HCT116 (cell line): Measurements from ENCODE around the gene RHBDF2.

ENCODE experiments used
- EZH2 ChIP-seq: fragments of 200-600 bp; sonication (generic); IDR thresholded peaks from 2 replicates; pipeline ENCODE4 v1.6.1; 2017; ENCODE audit warnings: antibody characterized with exemption, mixed run types
- POLR2AphosphoS5 ChIP-seq: IDR thresholded peaks from 2 replicates; pipeline ENCODE4 v1.6.1; 2011; ENCODE audit warnings: mild to moderate bottlenecking, low read depth, low read length, moderate library complexity
- TCF7L2 ChIP-seq: IDR thresholded peaks from 2 replicates; pipeline ENCODE4 v1.7.0; 2011; ENCODE audit warnings: borderline replicate concordance, inconsistent platforms; ENCODE audit not compliant: insufficient read depth, insufficient read length; ENCODE audit errors: extremely low read depth
- ZNF274 ChIP-seq: fragments of 200-500 bp; sonication (Bioruptor generic); IDR thresholded peaks from 2 replicates; pipeline ENCODE4 v1.6.1; 2014; ENCODE audit warnings: mild to moderate bottlenecking, low read depth, low read length, inconsistent platforms
- TF ChIP-seq, protein P1 (sequence below): IDR thresholded peaks from 2 replicates; pipeline ENCODE4 v1.6.1; 2012; ENCODE audit warnings: low read depth
- TF ChIP-seq, protein P2 (sequence below), 3 experiments: fragments of 200-600 bp in 1 of 3; sonication (generic) in 1 of 3; IDR thresholded peaks in 2 of 3; conservative IDR thresholded peaks in 1 of 3; 2 replicates each; pipeline ENCODE4 v1.5.1; 2012 to 2017; ENCODE audit warnings: low read depth in 2 of 3, low read length in 2 of 3, antibody characterized with exemption in 1 of 3, borderline replicate concordance in 1 of 3, control low read depth in 1 of 3, mild to moderate bottlenecking in 1 of 3, mixed read lengths in 1 of 3, mixed run types in 1 of 3, moderate library complexity in 1 of 3; ENCODE audit not compliant: insufficient read depth in 1 of 3

DNA sequence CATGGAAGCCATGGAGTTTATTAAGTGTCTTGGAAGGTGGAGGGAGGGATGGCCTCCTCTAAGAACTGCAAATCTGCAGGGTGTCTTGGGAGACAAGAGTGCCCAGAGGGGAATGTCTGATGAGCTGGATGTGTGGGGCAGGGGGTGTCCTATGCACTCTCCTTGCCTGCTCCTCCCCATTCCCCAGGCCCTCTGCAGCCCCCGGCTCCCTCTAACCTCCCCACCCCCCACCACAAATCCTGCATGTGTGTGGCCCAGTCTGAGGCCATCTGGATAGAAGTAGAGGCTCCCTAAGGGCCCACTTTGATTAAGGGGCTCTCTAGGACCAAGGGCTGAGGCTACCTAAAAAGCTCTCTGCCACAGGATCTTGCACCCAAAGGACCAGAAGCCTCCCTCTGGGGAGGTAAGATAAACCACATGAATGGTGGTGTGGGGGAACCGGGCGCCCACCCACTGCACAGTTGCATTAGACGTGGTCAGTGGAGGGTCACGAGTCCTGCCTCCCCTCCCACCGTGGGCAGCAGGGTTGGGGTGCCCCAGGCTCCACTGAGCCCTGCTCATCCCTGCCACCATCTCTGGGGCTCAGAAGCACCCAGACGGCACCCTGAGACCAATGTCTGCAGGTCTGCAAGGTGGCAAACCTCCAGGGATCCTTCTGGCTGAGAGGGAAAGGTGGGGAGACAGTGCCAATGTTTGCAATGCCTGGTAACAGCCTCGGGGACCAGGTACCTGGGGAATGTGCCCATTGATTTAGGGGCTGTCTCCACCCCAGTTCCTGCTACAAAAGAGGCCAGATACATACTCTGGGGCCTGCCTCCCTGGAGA lies 33.2 kb downstream of the RHBDF2 start:
- TF ChIP-seq, protein P1, sequence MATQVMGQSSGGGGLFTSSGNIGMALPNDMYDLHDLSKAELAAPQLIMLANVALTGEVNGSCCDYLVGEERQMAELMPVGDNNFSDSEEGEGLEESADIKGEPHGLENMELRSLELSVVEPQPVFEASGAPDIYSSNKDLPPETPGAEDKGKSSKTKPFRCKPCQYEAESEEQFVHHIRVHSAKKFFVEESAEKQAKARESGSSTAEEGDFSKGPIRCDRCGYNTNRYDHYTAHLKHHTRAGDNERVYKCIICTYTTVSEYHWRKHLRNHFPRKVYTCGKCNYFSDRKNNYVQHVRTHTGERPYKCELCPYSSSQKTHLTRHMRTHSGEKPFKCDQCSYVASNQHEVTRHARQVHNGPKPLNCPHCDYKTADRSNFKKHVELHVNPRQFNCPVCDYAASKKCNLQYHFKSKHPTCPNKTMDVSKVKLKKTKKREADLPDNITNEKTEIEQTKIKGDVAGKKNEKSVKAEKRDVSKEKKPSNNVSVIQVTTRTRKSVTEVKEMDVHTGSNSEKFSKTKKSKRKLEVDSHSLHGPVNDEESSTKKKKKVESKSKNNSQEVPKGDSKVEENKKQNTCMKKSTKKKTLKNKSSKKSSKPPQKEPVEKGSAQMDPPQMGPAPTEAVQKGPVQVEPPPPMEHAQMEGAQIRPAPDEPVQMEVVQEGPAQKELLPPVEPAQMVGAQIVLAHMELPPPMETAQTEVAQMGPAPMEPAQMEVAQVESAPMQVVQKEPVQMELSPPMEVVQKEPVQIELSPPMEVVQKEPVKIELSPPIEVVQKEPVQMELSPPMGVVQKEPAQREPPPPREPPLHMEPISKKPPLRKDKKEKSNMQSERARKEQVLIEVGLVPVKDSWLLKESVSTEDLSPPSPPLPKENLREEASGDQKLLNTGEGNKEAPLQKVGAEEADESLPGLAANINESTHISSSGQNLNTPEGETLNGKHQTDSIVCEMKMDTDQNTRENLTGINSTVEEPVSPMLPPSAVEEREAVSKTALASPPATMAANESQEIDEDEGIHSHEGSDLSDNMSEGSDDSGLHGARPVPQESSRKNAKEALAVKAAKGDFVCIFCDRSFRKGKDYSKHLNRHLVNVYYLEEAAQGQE: no peak
- no peak for TF ChIP-seq TCF7L2
- TF ChIP-seq, protein P2, sequence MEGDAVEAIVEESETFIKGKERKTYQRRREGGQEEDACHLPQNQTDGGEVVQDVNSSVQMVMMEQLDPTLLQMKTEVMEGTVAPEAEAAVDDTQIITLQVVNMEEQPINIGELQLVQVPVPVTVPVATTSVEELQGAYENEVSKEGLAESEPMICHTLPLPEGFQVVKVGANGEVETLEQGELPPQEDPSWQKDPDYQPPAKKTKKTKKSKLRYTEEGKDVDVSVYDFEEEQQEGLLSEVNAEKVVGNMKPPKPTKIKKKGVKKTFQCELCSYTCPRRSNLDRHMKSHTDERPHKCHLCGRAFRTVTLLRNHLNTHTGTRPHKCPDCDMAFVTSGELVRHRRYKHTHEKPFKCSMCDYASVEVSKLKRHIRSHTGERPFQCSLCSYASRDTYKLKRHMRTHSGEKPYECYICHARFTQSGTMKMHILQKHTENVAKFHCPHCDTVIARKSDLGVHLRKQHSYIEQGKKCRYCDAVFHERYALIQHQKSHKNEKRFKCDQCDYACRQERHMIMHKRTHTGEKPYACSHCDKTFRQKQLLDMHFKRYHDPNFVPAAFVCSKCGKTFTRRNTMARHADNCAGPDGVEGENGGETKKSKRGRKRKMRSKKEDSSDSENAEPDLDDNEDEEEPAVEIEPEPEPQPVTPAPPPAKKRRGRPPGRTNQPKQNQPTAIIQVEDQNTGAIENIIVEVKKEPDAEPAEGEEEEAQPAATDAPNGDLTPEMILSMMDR (IDR thresholded peaks at IDR 0.05 in 2 of 3, conservative IDR thresholded peaks at IDR 0.05 in 1 of 3; ENCODE audit: borderline replicate concordance in 1 of 3, insufficient read depth in 1 of 3, low read depth in 2 of 3, low read length in 2 of 3): no peak
- TF ChIP-seq EZH2: no peak
- TF ChIP-seq POLR2AphosphoS5: no peak
- no peak for TF ChIP-seq ZNF274
